ENCODE results near the gene EBF4. TPM values are rescaled to one million over a fixed set of nuclear protein-coding genes. Genes with fewer than 3 reads are reported as not detected.

EBF4 gene
- total and polyA plus RNA-seq, 2 of the 8 experiments (the other 6 are each of a cell fraction or from before 2014, with no cell fraction given): 1.2 to 2.9 TPM

DNA sequence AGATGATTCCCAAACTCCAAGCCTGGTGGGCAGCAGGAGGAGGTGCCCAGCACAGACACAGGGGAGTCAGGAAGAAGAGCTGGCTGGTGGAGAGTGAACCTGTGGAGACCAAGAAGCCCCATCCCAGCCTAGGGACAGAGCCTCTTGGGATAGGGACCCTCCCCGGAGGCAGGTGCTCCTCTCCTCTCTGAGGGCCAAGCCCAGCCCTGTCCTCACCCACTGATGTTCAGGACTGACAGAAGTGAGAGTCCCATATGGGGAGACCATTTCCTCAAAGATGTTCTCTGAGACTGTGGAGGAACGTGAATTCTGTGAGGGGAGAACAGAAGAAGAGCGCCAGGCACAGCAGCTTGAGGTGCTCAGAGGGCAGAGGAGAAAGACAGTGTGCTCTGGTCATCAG, 2.4 kb upstream of the EBF4 start:
- Histone ChIP-seq H4K8ac (ENCODE audit: extremely low read depth, insufficient read depth, low read length) (no peak overlapping the region), H2BK12ac (ENCODE audit: low read depth, low read length) (peak overlapping the region; percentile 46; the same call in 1 of the 2 replicates), H3K4me2 (ENCODE audit: insufficient read depth in 1 of 2, low read depth in 2 of 2, low read length in 2 of 2) (no peak overlapping the region), H4K20me1 (replicated peaks in 1 of 2; ENCODE audit: control insufficient read depth in 1 of 2, insufficient read depth in 2 of 2, low read length in 2 of 2) (peaks cover 4 to 5% of the 10 kb centered on the region in 2 experiments), H3K27me3 (replicated peaks in 1 of 4; ENCODE audit: control insufficient read depth in 3 of 4, extremely low read depth in 1 of 4, insufficient read depth in 3 of 4, low read length in 3 of 4) (peaks cover 48 to 64% (median 61%) of the 10 kb centered on the region in 4 experiments), H3K56ac (replicated peaks; ENCODE audit: insufficient read length, low read depth, low read length) (no peak overlapping the region), H3K14ac (ENCODE audit: insufficient read length) (no peak overlapping the region), H3K4ac (replicated peaks; ENCODE audit: insufficient read length, low read depth, low read length) (no peak overlapping the region), H2BK20ac (ENCODE audit: low read length) (0 out of 2 replicates have a peak overlapping the region, but pooled peaks have one; percentile 21), H3K4me1 (replicated peaks in 1 of 4; ENCODE audit: control insufficient read depth in 3 of 4, insufficient read depth in 4 of 4, low read length in 3 of 4) (peaks cover 3 to 25% (median 9%) of the 10 kb centered on the region in 4 experiments), H4K5ac (ENCODE audit: insufficient read length, low read depth, low read length) (no peak overlapping the region), H3K18ac (ENCODE audit: extremely low read depth, low read length) (no peak overlapping the region), H3K23me2 (ENCODE audit: low read depth, low read length) (peaks cover 3% of the 10 kb centered on the region; the same call in 1 of the 2 replicates), H2BK120ac (replicated peaks; ENCODE audit: low read depth, low read length) (no peak overlapping the region), H3K79me2 (ENCODE audit: control insufficient read depth in 1 of 2, insufficient read depth in 2 of 2, low read length in 2 of 2) (no peaks in the 10 kb centered on the region), H3K9ac (replicated peaks in 1 of 4; ENCODE audit: extremely low read depth in 1 of 4, low read depth in 3 of 4, low read length in 3 of 4) (no peak overlapping the region), H3K36me3 (ENCODE audit: control insufficient read depth in 2 of 4, insufficient read depth in 4 of 4, low read length in 3 of 4) (no peaks in the 10 kb centered on the region; a peak in 1 of 8 replicates), H2AK5ac (ENCODE audit: low read depth, low read length) (no peak overlapping the region), H4K91ac (replicated peaks; ENCODE audit: insufficient read length, low read length) (no peak overlapping the region), H3K79me1 (ENCODE audit: low read depth, low read length) (no peaks in the 10 kb centered on the region), H2BK15ac (ENCODE audit: low read length) (no peak overlapping the region), H2AFZ (ENCODE audit: low read length) (no peak overlapping the region), H3K4me3 (ENCODE audit: extremely low read depth in 1 of 4, insufficient read depth in 2 of 4, low read depth in 3 of 4, low read length in 4 of 4) (no peak overlapping the region), H2BK5ac (ENCODE audit: low read depth, low read length) (no peak overlapping the region), H3K27ac (ENCODE audit: low read depth, low read length) (no peak overlapping the region), H3K9me3 (ENCODE audit: insufficient read depth in 2 of 2, low read depth in 1 of 2, low read length in 1 of 2) (no peaks in the 10 kb centered on the region), H3K23ac (ENCODE audit: insufficient read length) (no peak overlapping the region)
- DNase-seq (ENCODE audit: low read depth in 1 of 2, low spot score in 2 of 2) (no peak), FAIRE-seq (no peak)
- ChIA-PET CTCF (ENCODE audit: partially characterized antibody) (interaction anchor here (0.8 to 9.2 kb wide), 9 partner anchors 9 to 100 kb away, joined by 3 to 151 read pairs (median 12); no protein-coding TSS in a partner anchor), POLR2A (ENCODE audit: partially characterized antibody) (interaction anchor here (2.3 kb wide), 1 partner anchor 11 kb away, joined by 9 read pairs; no protein-coding TSS in a partner anchor)
- WGBS, 2 experiments (ENCODE audit: extremely low coverage in 1 of 2, insufficient coverage in 1 of 2, insufficient read length in 1 of 2, insufficient replicate concordance in 2 of 2, low coverage in 1 of 2, low lambda C conversion rate in 2 of 2, missing lambda C conversion rate in 1 of 2): 63% methylated on average over 3 of the region's 3 CpGs; no CpG with 5 or more reads in 1 of the 2 experiments
- TF ChIP-seq TAF7 (optimal IDR thresholded peaks at IDR 0.05; ENCODE audit: borderline replicate concordance, low read depth, low read length): no peak
- TF ChIP-seq SP4 (IDR thresholded peaks at IDR 0.05; ENCODE audit: low read length): no peak
- no peak for TF ChIP-seq TCF12 (IDR thresholded peaks at IDR 0.05; ENCODE audit: low read depth, low read length)
- TF ChIP-seq MAX (IDR thresholded peaks at IDR 0.05): no peak
- no peak for TF ChIP-seq POLR2AphosphoS5 (IDR thresholded peaks at IDR 0.05; ENCODE audit: low read depth, low read length)
- no peak for TF ChIP-seq KDM1A (IDR thresholded peaks at IDR 0.05; ENCODE audit: borderline replicate concordance, low read length)
- TF ChIP-seq CBX8 (IDR thresholded peaks at IDR 0.05; ENCODE audit: borderline replicate concordance, low read depth, low read length): no peak
- no peak for TF ChIP-seq ATF2 (IDR thresholded peaks at IDR 0.05; ENCODE audit: low read length)
- no peak for TF ChIP-seq RAD21 (IDR thresholded peaks at IDR 0.05 in 1 of 2, conservative IDR thresholded peaks at IDR 0.05 in 1 of 2; ENCODE audit: low read depth in 2 of 2, low read length in 2 of 2)
- TF ChIP-seq SP2 (IDR thresholded peaks at IDR 0.05; ENCODE audit: low read length): no peak
- TF ChIP-seq TEAD4 (IDR thresholded peaks at IDR 0.05; ENCODE audit: low read depth, low read length): no peak
- no peak for TF ChIP-seq JUN (IDR thresholded peaks at IDR 0.05; ENCODE audit: low read depth, low read length)

Measured in H1 (cell line).